GM12865 (cell line): ENCODE results near the gene DNAJB6.

ENCODE experiments used
- DNase-seq: peaks from one replicate; pipeline ENCODE4 v3.0.0; 2010; ENCODE audit warnings: low read depth
- H3K4me3 ChIP-seq: 2 replicates; pipeline ENCODE4 v1.5.1; 2011; ENCODE audit warnings: mild to moderate bottlenecking, low read depth, low read length, control low read depth
- CTCF ChIP-seq: IDR thresholded peaks from 2 replicates; pipeline ENCODE4 v1.5.1; 2011; ENCODE audit warnings: low read length, control low read depth, low read depth, inconsistent platforms; ENCODE audit not compliant: insufficient read depth; ENCODE audit errors: missing control alignments

The DNAJB6 gene

GRCh38 chr7:157422279-157422678, 85.5 kb downstream of the DNAJB6 start:
- no peak for DNase-seq
- TF ChIP-seq CTCF = no peak
- H3K4me3 ChIP-seq = no peak overlapping the region

DNA sequence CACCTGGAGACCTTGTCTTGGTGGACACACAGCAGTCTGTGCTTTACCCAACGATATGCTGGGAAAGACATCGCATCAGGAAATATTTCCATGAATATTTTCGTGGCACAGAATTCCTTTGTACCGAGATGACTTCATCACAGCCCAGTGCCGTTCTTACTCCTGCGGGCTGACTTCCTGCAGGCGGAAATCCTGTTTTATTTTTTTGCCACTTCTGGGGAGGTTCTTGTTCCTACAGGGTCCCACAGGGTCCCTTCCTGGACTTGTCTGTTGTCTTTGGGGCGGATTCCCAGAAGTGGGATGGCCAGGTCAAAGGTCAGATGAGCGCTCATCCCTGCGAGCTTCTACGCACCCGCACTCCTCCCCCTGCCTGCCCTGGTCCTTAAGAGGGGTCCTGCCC, 86.5 kb downstream of the DNAJB6 start:
- H3K4me3 ChIP-seq = no peak overlapping the region
- no peak for DNase-seq
- TF ChIP-seq CTCF = no peak

- TF ChIP-seq CTCF = no peak
- DNase-seq = no peak
- no peak overlapping the region for H3K4me3 ChIP-seq
Observed at GRCh38 chr7:157423886-157424565, 87.2 kb downstream of the DNAJB6 start.

- TF ChIP-seq CTCF = no peak
- no peak overlapping the region for H3K4me3 ChIP-seq
- no peak for DNase-seq
Observed at GRCh38 chr7:157425137-157425731, 88.4 kb downstream of the DNAJB6 start.

GRCh38 chr7:157425761-157426160, 89.0 kb downstream of the DNAJB6 start:
- H3K4me3 ChIP-seq = no peak overlapping the region
- no peak for TF ChIP-seq CTCF
- DNase-seq = no peak

DNA sequence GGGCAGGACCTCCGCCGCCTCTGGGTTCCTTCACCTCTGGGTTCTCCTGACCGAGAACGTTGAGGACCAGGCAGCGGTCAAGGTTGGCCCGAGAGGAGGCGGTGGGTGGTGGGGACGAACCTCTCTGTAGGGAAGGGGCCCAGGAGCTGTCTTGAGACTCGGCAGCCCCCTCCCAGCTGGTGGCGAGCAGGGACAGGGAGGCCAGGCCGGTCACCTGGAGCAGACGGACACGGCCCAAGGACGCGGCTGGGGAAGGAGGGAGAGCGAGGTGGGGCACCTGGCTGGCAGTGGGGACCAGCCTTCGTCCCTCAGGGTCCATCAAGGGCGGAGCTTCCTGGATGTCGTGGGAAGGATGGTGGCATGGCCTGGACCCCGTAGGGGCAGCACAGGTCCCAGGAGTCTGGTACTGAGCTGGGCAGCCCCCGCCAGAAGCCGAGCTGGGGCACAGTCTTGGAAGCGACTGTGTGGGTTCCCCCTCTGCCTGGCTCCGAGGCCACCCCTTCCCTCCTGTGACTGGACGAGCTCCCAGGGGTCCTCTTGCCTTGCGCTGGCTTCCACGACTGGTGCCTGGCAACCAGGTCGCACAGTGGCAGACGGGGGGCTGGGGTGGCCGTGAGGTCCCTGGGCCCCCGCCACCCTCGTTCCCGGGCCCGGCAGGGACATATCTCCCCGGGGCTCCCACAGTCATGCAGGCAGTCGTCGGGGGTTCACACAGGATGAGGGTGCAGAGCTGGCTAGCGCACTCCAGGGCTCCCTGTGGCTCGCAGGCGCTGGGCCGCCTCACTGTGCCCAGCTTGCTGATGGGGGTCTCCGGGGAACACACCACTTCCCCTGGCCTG, 89.9 kb downstream of the DNAJB6 start:
- DNase-seq = no peak
- no peak for TF ChIP-seq CTCF
- H3K4me3 ChIP-seq = no peak overlapping the region
